Stimulated activated CD8-positive, alpha-beta memory T cell treated with anti-CD3 and anti-CD28 coated beads, Interleukin-7, amount 100 ng/mL, for 48 hours (primary cell): ENCODE measurements around the gene TEX19.

ENCODE experiments used
- DNase-seq, 2 donors: peaks; one replicate each; pipeline ENCODE4 v3.0.0-alpha.2; 2020; ENCODE audit warnings: low read depth in 1 of 2; ENCODE audit errors: extremely low read depth in 1 of 2

Gene TEX19

GRCh38 chr17:82320956-82321927, 37.8 kb upstream of the TEX19 start:
- DNase-seq, result peak in 1 of 2 donors; percentile 79

- no peak for DNase-seq
Measured at GRCh38 chr17:82321947-82322466, 37.0 kb upstream of the TEX19 start.

GRCh38 chr17:82322526-82323453, 36.3 kb upstream of the TEX19 start:
- DNase-seq, result no peak

- no peak for DNase-seq
Measured at GRCh38 chr17:82323514-82324234, 35.4 kb upstream of the TEX19 start.

GRCh38 chr17:82324566-82325285, 34.3 kb upstream of the TEX19 start:
- DNase-seq, result no peak

- DNase-seq, result no peak
Measured at GRCh38 chr17:82325286-82326180, 33.5 kb upstream of the TEX19 start.

GRCh38 chr17:82327289-82327688, 31.8 kb upstream of the TEX19 start:
- no peak for DNase-seq

- no peak for DNase-seq
Measured at GRCh38 chr17:82327757-82328140, 31.3 kb upstream of the TEX19 start.

- no peak for DNase-seq
Measured at GRCh38 chr17:82328141-82328993, 30.7 kb upstream of the TEX19 start.

- DNase-seq, result no peak
Measured at GRCh38 chr17:82328994-82329507, 30.0 kb upstream of the TEX19 start.

GRCh38 chr17:82329683-82330321, 29.2 kb upstream of the TEX19 start:
- no peak for DNase-seq

GRCh38 chr17:82330322-82331239, 28.5 kb upstream of the TEX19 start:
- no peak for DNase-seq

- DNase-seq, result no peak
Measured at GRCh38 chr17:82331345-82331939, 27.6 kb upstream of the TEX19 start.

GRCh38 chr17:82332669-82333278, 26.3 kb upstream of the TEX19 start:
- no peak for DNase-seq
